H9 (cell line): ENCODE results near the gene YPEL5. TPM values are rescaled to one million over a fixed set of nuclear protein-coding genes. Genes with fewer than 3 reads are reported as not detected.
"Not testable (repeated sequence)": the region's sequence is repeated elsewhere in the genome, so short reads cannot be mapped to it uniquely, and the experiment has no call there.

Experiments
- DNase-seq: peaks from one replicate; pipeline ENCODE4 v3.0.0-alpha.2; 2017
- H2AFZ ChIP-seq: one replicate; pipeline ENCODE4 v1.6.1; 2013; ENCODE audit warnings: mild to moderate bottlenecking, low read length, control low read depth, moderate library complexity
- H2AK5ac ChIP-seq: 2 replicates; pipeline ENCODE4 v1.6.1; 2013; ENCODE audit warnings: low read length, control low read depth, mixed read lengths; ENCODE audit not compliant: insufficient read length
- H2BK120ac ChIP-seq: one replicate; pipeline ENCODE4 v1.6.1; 2013; ENCODE audit warnings: low read depth, mild to moderate bottlenecking, low read length, control low read depth, inconsistent platforms; ENCODE audit not compliant: poor library complexity, severe bottlenecking
- H2BK12ac ChIP-seq: 2 replicates; pipeline ENCODE4 v1.6.1; 2013; ENCODE audit warnings: low read length, control low read depth, mixed read lengths, low read depth; ENCODE audit not compliant: insufficient read length
- H2BK15ac ChIP-seq: 2 replicates; pipeline ENCODE4 v1.6.1; 2013; ENCODE audit warnings: low read depth, low read length, control low read depth
- H2BK20ac ChIP-seq: one replicate; pipeline ENCODE4 v1.6.1; 2013; ENCODE audit warnings: low read depth, mild to moderate bottlenecking, low read length, control low read depth, inconsistent platforms; ENCODE audit not compliant: poor library complexity, severe bottlenecking
- H2BK5ac ChIP-seq: 2 replicates; pipeline ENCODE4 v1.6.1; 2013; ENCODE audit warnings: low read length, control low read depth, mixed read lengths; ENCODE audit not compliant: insufficient read length
- H3K14ac ChIP-seq: 2 replicates; pipeline ENCODE4 v1.6.1; 2013; ENCODE audit warnings: low read length, control low read depth; ENCODE audit not compliant: insufficient read depth
- H3K18ac ChIP-seq: 2 replicates; pipeline ENCODE4 v1.6.1; 2013; ENCODE audit warnings: low read depth, mild to moderate bottlenecking, mixed read lengths, low read length, control low read depth; ENCODE audit not compliant: insufficient read length
- H3K23ac ChIP-seq: 2 replicates; pipeline ENCODE4 v1.6.1; 2013; ENCODE audit warnings: low read length, control low read depth, mixed read lengths, low read depth; ENCODE audit not compliant: insufficient read length
- H3K23me2 ChIP-seq: 2 replicates; pipeline ENCODE4 v1.6.1; 2013; ENCODE audit warnings: low read depth, mild to moderate bottlenecking, mixed read lengths, low read length, control low read depth; ENCODE audit not compliant: insufficient read length, poor library complexity, severe bottlenecking
- H3K27ac ChIP-seq: 2 replicates; pipeline ENCODE4 v1.5.1; 2013; ENCODE audit warnings: low read length, control low read depth, mixed read lengths, low read depth; ENCODE audit not compliant: insufficient read length
- H3K27me3 ChIP-seq: 2 replicates; pipeline ENCODE4 v1.6.1; 2013; ENCODE audit warnings: low read length, control low read depth, inconsistent platforms; ENCODE audit not compliant: insufficient read depth
- H3K4ac ChIP-seq: 2 replicates; pipeline ENCODE4 v1.6.1; 2013; ENCODE audit warnings: low read depth, mild to moderate bottlenecking, control low read depth, inconsistent platforms, low read length, moderate library complexity
- H3K4me1 ChIP-seq: 2 replicates; pipeline ENCODE4 v1.6.1; 2013; ENCODE audit warnings: low read length, control low read depth, inconsistent platforms; ENCODE audit not compliant: insufficient read depth
- H3K4me2 ChIP-seq: 2 replicates; pipeline ENCODE4 v1.6.1; 2013; ENCODE audit warnings: low read length, control low read depth, mixed read lengths; ENCODE audit not compliant: insufficient read length, insufficient read depth
- H3K56ac ChIP-seq: 2 replicates; pipeline ENCODE4 v1.6.1; 2013; ENCODE audit warnings: low read depth, mild to moderate bottlenecking, mixed read lengths, low read length, control low read depth; ENCODE audit not compliant: insufficient read length
- H3K79me1 ChIP-seq: 2 replicates; pipeline ENCODE4 v1.6.1; 2013; ENCODE audit warnings: low read depth, mild to moderate bottlenecking, moderate library complexity, low read length, control low read depth, inconsistent platforms; ENCODE audit not compliant: insufficient read depth, poor library complexity, severe bottlenecking
- H3K79me2 ChIP-seq: 2 replicates; pipeline ENCODE4 v1.6.1; 2013; ENCODE audit warnings: low read length, control low read depth, inconsistent platforms; ENCODE audit not compliant: insufficient read depth
- H3K9ac ChIP-seq: 2 replicates; pipeline ENCODE4 v1.6.1; 2013; ENCODE audit warnings: low read length, control low read depth, mixed read lengths; ENCODE audit not compliant: insufficient read length; ENCODE audit errors: extremely low read depth
- H3K9me3 ChIP-seq: one replicate; pipeline ENCODE4 v1.6.1; 2013; ENCODE audit warnings: low read depth, low read length, inconsistent platforms; ENCODE audit not compliant: control insufficient read depth
- H3T11ph ChIP-seq: one replicate; pipeline ENCODE4 v1.6.1; 2013; ENCODE audit warnings: mild to moderate bottlenecking, low read length, control low read depth, inconsistent platforms
- H4K20me1 ChIP-seq: one replicate; pipeline ENCODE4 v1.6.1; 2013; ENCODE audit not compliant: control insufficient read depth, insufficient read length, insufficient read depth
- H4K5ac ChIP-seq: 2 replicates; pipeline ENCODE4 v1.6.1; 2013; ENCODE audit warnings: low read depth, mild to moderate bottlenecking, mixed read lengths, low read length, control low read depth; ENCODE audit not compliant: insufficient read length
- H4K8ac ChIP-seq: replicated peaks from 2 replicates; pipeline ENCODE4 v1.6.1; 2013; ENCODE audit warnings: low read length, control low read depth, mixed read lengths, low read depth; ENCODE audit not compliant: insufficient read length
- H4K91ac ChIP-seq: 2 replicates; pipeline ENCODE4 v1.6.1; 2013; ENCODE audit warnings: low read depth, mild to moderate bottlenecking, moderate library complexity, mixed read lengths, low read length, control low read depth; ENCODE audit not compliant: insufficient read length
- H3K27ac Mint-ChIP-seq, 3 experiments: 2 replicates in 2 of 3; 3 replicates in 1 of 3; pipeline ENCODE4 v1.8.0; 2020 to 2021; ENCODE audit warnings: mixed read lengths in 3 of 3, mild to moderate bottlenecking in 1 of 3, moderate library complexity in 1 of 3
- H3K27me3 Mint-ChIP-seq: 2 replicates; pipeline ENCODE4 v1.8.0; 2021; ENCODE audit warnings: low read depth, mild to moderate bottlenecking, moderate library complexity, mixed read lengths
- H3K36me3 Mint-ChIP-seq, 3 experiments: 2 replicates in 2 of 3; 3 replicates in 1 of 3; pipeline ENCODE4 v1.8.0; 2020 to 2021; ENCODE audit warnings: low read depth in 3 of 3, mixed read lengths in 3 of 3; ENCODE audit not compliant: insufficient read depth in 1 of 3
- H3K4me1 Mint-ChIP-seq, 2 experiments: 2 replicates each; pipeline ENCODE4 v1.8.0; 2020; ENCODE audit warnings: mixed read lengths in 2 of 2
- H3K4me3 Mint-ChIP-seq, 2 experiments: 2 replicates in 1 of 2; 3 replicates in 1 of 2; pipeline ENCODE4 v1.8.0; 2020 to 2021; ENCODE audit warnings: mild to moderate bottlenecking in 2 of 2, mixed read lengths in 2 of 2, moderate library complexity in 1 of 2
- H3K9me3 Mint-ChIP-seq, 2 experiments: 2 replicates in 1 of 2; 3 replicates in 1 of 2; pipeline ENCODE4 v1.8.0; 2020; ENCODE audit warnings: mild to moderate bottlenecking in 2 of 2, mixed read lengths in 2 of 2, moderate library complexity in 1 of 2
- CTCF ChIP-seq: fragments of 200-600 bp; sonication (generic); conservative IDR thresholded peaks from 3 replicates; pipeline ENCODE4 v1.8.0; 2021; ENCODE audit warnings: antibody characterized with exemption, mild to moderate bottlenecking
- WGBS: extraction: QIAGEN DNeasy Blood & Tissue Kit; methylation state at CpG from one replicate; pipeline ENCODE4 v1.1.7; 2013; ENCODE audit warnings: missing lambda C conversion rate, low lambda C conversion rate, mixed read lengths; ENCODE audit not compliant: insufficient read length; ENCODE audit errors: extremely low coverage; 5-methylcytosine and 5-hydroxymethylcytosine counted together
- total RNA-seq: library from RNA; stranded (reverse); gene quantifications from 2 replicates; pipeline ENCODE4 v1.2.1, GENCODE V29; 2021

The YPEL5 gene
- total RNA-seq, 1 experiment from 2014 or later: 28.5 TPM

- no peaks in the 10 kb centered on the region for H3K36me3 Mint-ChIP-seq
- no peak overlapping the region for H3K27ac Mint-ChIP-seq
- Histone ChIP-seq H3K79me1 (no peaks in the 10 kb centered on the region), H2AK5ac (no peak overlapping the region), H4K8ac (no peak overlapping the region), H3K23ac (no peak overlapping the region), H2AFZ (no peak overlapping the region), H3K79me2 (no peaks in the 10 kb centered on the region), H4K5ac (no peak overlapping the region), H2BK5ac (no peak overlapping the region), H3K4ac (no peak overlapping the region), H3K27me3 (no peaks in the 10 kb centered on the region), H3K27ac (no peak overlapping the region), H3K4me1 (no peaks in the 10 kb centered on the region; the same call in 1 of the 2 replicates), H3K18ac (no peak overlapping the region), H3K4me2 (no peak overlapping the region), H4K20me1 (no peaks in the 10 kb centered on the region), H2BK12ac (no peak overlapping the region), H3K14ac (no peak overlapping the region), H4K91ac (no peak overlapping the region), H3K9ac (no peak overlapping the region), H3K56ac (no peak overlapping the region), H3K23me2 (peaks cover 8% of the 10 kb centered on the region), H2BK20ac (no peak overlapping the region), H2BK120ac (no peak overlapping the region), H2BK15ac (no peak overlapping the region), H3K9me3 (no peaks in the 10 kb centered on the region), H3T11ph (no peak overlapping the region)
- H3K27me3 Mint-ChIP-seq: peaks cover 8% of the 10 kb centered on the region
- no CpG with 5 or more reads among the region's 1 CpG for WGBS
- H3K9me3 Mint-ChIP-seq: no peaks in the 10 kb centered on the region
- no peak for TF ChIP-seq CTCF
- no peak for DNase-seq
- no peak overlapping the region for H3K4me3 Mint-ChIP-seq
- H3K4me1 Mint-ChIP-seq: peaks cover 19 to 20% of the 10 kb centered on the region in 2 experiments
Observed at GRCh38 chr2:30144260-30144659, 2.5 kb upstream of the YPEL5 start.

- not testable (repeated sequence) for H3K27me3 ChIP-seq
Observed at GRCh38 chr2:30144951-30145350, 1.9 kb upstream of the YPEL5 start.

More at GRCh38 chr2:30144951-30145350, 1.9 kb upstream of the YPEL5 start:
- not testable (repeated sequence) for H4K8ac ChIP-seq, H3K79me2 ChIP-seq, H3K9ac ChIP-seq, H3K4me2 ChIP-seq, H3K4me3 Mint-ChIP-seq, H2BK12ac ChIP-seq, H3K27ac ChIP-seq, H3K79me1 ChIP-seq, H2BK120ac ChIP-seq, H3K36me3 Mint-ChIP-seq, H2BK5ac ChIP-seq, H3K23me2 ChIP-seq, DNase-seq, H3K23ac ChIP-seq, H3K9me3 ChIP-seq, H3K14ac ChIP-seq, H3T11ph ChIP-seq, H2BK20ac ChIP-seq, H3K56ac ChIP-seq, H3K9me3 Mint-ChIP-seq, H3K4ac ChIP-seq, H2AFZ ChIP-seq, H4K5ac ChIP-seq, H2BK15ac ChIP-seq, H3K18ac ChIP-seq, H4K20me1 ChIP-seq, H4K91ac ChIP-seq, H2AK5ac ChIP-seq, H3K27ac Mint-ChIP-seq, H3K4me1 ChIP-seq, H3K27me3 Mint-ChIP-seq
- WGBS: no CpG with 5 or more reads among the region's 3 CpGs
- peaks cover 24 to 26% of the 10 kb centered on the region in 2 experiments for H3K4me1 Mint-ChIP-seq
